HG02798 (cell line): ENCODE results near the gene CEP135.

Source experiments
- ATAC-seq: cut with Tn5 transposase; IDR thresholded peaks from one replicate; pipeline ENCODE4 v1.9.1; 2021; ENCODE audit warnings: mild to moderate bottlenecking; ENCODE audit not compliant: unreplicated experiment, poor library complexity

Gene CEP135

DNA sequence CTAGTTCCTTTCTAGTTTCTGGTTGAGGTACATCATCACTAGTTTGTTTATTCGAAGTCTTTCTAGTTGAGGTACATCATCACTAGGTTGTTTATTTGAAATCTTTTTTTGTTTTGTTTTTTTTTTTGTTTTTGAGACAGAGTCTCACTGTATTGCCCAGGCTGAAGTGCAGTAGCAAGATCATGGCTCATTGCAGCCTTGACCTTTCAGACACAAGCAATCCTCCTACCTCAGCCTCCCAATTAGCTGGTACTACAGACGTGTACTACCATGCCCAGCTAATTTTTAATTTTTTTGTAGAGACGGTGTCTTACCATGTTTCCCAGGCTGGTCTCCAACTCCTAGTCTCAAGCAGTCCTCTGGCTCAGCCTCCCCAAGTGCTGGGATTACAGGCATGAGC, 54.9 kb downstream of the CEP135 start:
- no peak for ATAC-seq

DNA sequence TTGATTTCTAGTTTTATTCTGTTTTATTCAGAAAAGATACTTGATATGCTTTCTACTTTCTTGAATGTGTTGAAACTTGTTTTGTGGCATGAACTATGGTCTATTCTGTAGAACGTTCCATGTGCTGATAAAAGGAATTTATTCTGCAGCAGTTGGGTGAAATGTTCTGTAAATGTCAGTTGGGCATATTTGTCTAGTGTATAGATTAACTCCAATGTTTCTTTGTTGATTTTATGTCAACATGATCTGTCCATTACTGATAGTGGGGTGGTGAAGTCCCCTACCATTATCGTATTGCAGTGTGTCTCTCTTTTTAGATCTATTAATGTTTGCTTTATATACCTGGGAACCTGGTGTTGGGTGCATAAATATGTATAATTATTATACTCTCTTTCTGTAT, 55.5 kb downstream of the CEP135 start:
- ATAC-seq = no peak

DNA sequence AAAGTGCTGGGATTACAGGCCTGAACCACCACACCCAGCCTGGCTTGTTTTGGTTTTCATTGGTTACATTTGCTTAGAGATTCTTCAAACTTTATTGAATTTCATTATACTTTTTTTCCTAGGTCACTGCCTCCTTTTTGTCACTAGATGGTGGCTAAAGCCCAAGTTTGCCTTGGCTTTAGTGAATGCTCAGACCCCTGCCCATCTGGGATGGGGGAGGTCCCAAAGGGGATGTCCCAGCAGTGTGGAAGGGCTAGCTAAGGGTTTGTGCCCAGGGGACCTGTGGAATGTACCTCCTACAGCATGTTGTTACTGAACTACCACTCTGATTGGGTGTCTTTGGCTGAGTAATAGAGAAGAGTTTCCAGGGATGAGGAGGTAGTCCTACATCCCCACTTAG, 58.4 kb downstream of the CEP135 start:
- no peak for ATAC-seq

DNA sequence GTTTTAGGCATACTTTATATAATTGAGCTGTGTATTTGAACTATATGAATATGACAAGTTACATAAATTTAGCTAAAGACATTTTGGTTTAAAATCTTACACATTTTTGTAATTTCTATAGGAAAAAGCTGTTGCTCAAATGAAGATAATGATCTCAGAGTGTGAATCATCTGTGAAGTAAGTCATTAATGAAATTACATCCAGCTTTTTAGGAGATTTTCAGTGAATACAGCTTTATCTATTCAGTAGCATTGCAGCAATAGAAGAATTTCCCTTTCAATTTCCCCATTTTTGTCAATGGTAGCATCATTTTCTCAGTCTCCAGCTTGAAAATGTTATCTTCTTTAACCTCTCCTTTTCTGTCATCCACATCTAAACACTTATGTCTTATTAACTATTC, 59.5 kb downstream of the CEP135 start:
- ATAC-seq = no peak

DNA sequence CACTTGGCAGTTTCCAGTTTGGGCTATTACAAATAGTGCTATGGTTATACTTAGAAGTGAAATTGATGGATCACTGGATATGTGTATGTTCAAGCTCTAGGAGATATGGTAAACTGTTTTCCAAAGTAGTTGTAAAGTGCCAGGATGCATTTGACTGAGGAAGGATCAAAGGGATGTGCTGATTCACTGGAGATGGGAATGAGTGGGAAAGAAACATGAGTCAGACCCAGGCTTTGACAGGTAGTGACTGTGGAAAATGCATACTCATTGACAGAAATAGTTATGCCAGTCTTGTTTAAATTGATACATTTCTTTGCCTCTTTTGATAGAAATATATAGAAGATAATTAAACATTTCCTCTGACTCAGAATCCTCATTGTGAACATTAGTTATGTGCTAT, 77.9 kb downstream of the CEP135 start:
- ATAC-seq = no peak

DNA sequence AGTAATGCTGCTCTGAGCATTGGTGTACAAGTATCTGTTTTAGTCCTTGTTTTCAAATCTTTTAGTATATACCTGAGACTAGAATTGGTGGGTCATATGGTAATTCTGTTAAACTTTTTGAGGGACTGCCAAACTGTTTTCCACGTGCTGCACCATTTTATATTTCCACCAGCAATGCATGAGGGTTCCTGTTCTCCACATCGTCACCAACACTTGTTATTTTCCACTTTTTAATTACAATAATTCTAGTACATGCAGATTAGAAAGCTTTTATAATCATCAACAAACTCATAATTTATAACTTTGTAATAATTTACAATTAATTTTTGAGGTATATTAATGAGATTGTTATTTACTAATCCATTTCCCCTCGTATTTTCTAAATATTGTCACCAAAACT, 79.4 kb downstream of the CEP135 start:
- ATAC-seq = no peak

DNA sequence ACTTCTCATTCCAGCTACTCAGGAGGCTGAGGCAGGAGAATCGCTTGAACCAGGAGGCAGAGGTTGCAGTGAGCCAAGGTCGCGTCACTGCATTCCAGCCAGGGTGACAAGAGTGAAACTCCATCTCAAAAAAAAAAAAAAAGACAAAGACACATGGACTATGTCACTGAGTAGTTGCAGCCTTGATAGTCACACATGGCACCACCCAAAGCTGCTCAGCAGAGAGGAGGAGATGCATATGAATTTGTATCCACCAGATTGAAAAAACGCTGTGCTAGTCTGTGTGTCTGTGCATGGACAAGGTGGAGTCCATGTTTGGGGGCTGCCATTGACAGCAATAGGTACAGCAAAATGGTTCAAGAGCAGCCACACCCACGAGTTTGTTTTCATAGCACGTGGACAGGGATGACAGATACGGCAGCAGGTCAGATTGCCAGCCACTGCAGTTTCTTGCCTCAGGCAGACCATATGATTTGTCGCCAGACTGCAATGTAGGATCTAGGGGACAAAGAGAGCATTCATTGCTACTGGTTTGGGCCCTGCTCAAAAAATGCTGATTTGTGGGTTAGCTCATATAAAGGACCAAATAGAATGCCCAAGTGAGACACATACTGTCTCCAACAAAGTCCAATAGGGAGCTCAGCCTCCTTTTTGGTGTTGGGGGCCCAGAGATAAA, 89.9 kb downstream of the CEP135 start:
- ATAC-seq = no peak

DNA sequence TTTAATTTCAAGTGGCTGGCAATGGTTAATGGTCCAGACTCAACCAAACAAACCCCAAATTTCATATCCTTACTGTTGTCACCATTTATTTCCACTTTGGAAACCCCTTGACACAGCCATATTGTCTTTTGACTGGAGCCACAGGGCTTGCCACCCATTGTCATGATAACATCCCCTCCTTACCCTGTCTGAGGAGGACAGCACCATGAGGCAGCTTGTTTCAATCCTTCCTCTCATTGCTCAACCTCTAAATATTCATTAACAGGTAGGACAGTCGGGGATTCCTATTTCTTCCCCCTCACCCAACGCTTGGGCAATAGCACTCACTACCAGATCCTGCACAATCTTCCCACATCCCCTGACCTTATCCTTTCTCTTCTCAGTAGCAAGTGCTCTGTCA, 92.1 kb downstream of the CEP135 start:
- ATAC-seq = no peak

DNA sequence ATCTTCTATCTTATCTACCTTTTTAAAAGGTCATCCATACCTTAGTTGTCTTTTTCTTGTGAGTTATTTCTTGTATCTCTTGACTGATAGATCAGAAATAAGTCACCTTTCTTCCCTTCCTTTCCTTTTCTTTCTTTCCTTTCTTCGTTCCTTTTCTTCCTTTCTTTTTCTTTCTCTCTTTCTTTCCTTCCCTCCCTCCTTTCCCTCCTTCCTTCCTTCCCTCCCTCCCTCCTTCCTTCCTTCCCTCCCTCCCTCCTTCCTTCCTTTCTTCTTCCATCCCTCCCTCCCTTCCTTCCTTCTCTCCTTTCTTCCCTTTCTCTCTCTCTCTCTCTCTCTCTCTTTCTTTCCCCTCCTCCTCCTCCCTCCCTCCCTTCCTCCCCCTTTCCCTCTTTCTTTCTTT, 93.5 kb downstream of the CEP135 start:
- ATAC-seq = no peak

DNA sequence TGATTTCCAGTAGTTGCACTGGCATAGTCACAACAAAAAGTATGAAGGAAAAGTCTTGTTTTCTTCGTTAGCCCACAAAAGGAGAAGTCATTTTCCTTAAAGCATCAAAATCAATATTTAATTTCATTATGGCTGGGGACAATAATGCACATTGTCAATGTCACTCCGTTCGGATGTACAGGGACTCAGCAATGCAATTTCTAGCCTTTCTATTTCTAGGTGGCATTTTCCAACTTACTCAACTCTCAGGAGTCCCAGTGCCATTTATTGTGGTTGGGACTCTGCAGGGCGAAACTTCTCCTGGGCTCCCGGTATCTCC, 99.6 kb downstream of the CEP135 start:
- ATAC-seq = no peak

DNA sequence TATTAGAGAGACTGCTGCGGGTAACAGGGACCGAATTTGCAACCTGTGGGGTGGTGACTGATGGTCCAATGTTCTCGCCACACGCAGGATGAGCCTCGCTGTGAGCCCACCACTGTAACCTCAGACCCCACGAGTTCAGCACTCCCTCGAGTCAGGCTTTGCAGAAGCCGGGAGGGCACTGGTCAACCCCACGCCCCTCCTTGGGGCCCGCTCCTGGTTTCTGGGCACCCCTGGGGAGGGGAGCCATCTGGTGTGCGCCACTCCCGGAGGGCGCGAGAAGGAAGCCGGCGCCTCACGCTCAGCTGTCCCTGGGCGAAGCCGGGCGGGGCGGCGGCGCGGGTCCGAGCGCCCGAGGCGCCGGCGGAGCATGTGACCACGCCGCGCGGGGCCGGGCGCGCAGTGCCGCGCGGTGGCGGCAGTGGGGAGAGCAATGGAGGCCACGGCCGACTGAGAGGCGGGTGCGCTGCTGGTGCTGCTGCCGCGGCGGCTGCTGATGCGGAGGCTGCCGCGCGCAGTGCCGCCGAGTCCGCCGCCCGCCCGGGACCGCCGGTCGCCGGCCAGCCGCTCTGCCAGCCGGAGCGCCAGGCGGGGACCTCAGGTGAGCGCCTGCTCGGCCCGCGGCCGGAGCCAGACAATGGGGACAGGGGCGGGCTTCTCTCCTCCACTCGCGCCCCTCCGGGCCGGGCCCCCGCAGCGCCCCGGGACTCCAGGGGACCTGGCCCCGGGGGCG, 100.1 kb downstream of the CEP135 start:
- ATAC-seq = peak; percentile 96

DNA sequence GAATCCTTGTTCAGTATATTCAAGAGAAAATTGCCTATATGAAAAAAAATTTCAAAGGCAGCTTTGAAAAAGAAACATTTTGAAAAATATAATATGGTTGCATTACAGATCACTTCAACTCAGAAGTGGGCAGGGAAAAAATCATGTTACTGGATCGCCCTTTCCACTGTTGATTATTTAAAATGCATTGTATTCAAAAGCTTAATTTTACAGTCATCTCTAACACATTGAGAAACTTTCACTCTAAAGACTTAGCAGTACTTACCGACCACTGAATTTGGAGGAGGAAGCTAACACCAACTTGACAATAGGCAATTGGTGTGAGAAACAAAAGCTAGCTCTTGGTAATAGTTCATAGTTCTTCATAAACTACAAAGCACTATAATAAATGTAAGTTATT, 101.9 kb downstream of the CEP135 start:
- ATAC-seq = no peak

DNA sequence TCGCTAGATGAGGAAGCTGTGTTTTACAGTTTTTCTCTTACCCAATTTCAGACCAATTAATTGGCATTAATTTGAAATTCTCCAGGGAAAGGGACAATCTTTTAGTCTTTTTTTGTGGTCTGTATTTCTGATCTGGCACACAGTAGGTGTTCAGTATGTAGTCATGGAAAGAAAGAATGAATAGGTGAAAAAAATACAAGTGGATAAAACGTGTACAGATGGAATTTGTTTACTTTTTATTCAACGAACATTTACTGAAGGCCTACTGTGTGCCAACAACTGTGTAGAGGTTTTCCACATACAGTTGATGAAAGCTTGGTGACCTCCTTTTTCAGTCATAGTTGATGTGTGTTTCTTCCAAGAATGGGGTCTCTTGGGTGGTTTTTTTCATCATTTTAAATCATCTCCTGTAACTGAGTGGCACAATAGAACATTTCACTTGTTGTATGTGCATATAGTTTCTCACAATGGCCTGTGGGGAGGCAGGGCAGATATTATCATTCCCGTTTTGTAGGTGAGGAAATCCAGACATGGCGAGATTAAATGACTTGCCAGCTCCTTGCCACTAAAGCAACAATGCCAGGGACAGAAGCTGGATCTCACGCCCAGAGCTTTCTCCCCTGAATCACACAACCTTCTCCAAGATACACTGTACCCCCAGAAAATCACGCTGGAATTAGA, 102.4 kb downstream of the CEP135 start:
- ATAC-seq = no peak

DNA sequence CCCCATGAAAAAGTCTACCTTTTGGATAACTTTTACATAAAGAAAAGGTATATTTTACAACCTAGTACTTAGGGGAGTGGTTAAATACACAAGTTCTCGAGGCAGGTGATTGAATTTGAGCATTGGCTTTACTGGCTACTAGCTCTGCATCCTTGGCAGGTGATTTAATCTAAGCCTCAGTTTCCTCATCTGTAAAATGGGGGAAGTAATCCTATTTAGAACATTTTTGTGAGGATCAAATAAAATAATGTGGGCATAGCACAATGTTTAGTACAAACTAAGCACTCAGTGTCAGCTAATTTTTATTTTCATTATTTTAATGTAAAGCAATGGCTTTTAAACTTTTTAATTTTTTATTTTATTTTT, 102.9 kb downstream of the CEP135 start:
- ATAC-seq = no peak

DNA sequence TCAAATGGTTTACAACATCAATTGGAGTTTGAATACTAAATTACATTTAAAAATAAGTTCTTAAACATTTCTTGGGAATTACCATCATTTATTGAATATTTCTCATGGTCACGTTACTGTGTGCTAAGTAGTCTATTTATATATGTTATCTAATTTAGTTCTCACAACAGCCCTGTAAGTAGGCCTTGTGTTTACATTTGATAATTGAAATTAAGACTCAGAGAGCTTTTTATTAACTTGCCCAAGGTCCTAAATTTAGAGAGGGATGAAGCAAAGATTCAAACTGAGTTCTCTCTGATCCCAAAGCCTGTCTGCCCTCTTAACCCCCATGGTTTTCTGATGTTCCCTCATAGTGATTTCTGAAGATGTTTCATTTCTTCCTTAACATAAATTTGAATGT, 103.7 kb downstream of the CEP135 start:
- ATAC-seq = no peak

DNA sequence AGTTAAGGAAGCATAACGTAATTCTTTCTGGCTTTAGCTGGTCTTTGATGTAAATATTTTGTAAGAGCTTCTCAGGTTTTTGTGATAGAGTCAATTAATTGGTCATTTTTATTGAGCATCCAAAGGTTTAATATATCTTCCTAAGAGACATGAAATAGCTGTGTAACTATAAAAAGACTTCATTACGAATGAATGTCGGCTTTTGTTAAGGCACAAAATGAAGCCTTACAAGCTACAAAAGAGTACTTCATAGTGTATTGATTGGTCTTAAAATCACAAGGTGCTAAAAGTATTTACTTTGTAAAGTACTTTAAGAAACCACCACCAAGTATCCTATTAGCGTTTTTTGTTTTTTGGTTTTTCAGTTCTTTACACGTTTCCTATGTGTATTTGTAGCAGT, 104.2 kb downstream of the CEP135 start:
- ATAC-seq = no peak

DNA sequence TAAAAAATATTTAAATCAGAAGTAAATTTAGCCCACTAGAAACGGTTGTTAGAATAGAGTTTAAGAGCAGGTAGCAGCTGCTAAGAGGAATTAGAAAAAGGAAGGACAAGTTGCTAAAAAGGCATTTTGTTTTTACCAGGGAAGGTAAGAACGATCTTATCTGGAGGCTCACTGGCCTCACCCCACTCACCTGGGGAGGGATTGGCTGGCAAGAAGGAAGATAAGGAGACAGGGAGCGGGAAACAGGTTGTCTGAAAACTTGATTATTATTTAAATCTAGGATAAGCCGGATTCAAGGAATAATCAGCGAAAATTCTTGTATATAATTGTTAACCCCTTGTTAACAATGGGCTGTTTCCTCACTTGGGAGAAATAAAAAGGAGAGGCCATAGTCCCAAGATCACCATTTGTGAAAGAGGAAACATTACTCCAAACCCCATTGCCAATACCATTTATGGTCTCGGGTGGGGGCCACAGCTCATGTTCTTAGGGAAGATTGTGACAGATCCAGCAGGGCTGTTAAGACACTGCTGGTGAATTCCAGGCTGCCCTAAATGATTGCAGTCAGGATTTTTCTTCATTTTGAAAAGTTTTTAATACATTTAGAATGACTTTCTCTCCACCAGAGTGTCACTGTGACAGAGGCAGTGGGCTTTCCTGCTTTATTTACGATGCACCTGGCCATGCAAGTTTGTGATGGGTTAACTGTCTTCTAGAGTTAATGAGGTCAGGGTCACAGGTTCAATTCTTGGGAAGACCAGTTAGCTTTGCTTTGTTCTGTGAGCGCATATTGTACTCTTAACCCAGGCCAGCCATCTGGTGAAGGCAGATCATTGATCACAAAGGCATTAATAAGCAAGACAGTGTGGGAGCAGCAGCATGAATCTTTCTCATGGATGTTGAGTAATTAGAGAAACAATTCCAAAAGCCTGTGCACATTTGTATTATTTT, 106.6 kb downstream of the CEP135 start:
- ATAC-seq = no peak

DNA sequence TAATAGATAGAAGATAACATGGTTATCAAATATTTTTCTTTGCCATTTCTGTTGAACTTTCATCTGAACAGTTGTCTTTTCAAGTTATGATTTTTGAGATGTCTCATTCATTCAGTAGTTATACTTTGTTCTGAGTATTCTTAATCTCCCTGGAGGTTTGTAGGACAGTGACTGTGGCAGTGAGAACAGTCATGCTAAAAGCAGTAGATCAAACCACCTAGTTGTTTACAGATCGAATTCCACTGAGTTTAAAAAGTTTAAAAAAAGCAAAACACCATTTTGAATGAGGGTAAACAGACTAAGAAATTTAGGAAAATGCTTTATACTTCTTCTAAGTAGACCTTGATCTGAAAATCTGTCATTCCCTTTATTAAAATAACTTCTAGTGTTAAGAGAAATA, 107.2 kb downstream of the CEP135 start:
- no peak for ATAC-seq

DNA sequence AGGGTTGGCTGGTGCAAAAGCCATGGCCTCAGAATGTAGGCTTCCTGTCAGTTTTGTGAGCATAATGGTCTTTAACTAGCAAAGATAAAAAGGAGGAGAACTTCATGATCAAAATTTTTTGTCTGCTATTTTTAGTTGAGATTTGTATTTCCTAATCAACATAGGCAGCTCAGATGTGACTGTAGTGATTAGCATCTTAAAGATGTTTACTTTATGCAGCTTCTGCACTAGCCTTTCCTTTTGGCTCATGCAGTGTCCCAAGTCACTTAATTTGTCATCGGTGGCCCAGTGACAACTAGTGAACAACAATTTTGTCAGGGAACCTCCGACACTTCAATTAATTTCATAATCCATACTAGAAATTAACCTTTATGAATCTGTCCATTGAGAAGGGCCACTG, 109.8 kb downstream of the CEP135 start:
- ATAC-seq = no peak

DNA sequence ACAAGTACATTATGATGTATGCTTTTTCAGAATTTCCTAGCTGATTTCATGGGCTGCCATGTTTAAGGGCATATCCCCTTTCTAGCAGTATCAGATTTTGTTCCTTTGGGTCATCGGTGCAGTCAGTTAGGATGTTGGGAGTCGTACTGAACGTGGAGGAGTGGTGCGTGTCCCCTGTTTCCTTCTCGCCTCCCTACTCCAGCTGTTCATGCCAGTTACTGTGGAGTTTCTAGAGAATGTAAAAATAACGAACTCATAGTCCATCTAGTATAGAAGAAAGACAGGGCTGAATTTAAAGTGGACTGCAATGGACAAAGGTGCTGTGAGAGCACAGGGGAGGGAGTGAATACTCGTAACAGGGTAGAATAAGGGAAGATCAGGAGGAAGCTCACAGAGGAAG, 111.3 kb downstream of the CEP135 start:
- ATAC-seq = no peak

DNA sequence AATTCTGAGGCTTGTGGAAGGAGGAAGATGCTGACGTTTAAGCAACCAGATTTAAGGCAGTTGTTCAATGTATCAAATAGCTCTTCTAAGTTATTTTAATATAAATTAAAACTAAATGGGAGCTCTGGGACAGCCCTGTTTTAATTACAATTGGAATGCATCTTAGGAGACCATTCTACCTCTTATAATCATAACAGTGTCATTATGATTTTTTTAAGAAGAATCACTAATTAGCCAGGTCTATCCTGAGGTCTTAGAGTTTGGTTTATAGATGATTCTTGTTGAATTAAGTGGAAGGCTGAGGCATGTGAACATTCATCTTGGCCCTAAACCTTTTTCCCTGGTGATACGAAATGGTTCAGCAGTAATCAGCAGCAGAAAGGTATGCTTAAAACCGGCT, 113.4 kb downstream of the CEP135 start:
- ATAC-seq = no peak
